Lower leg skin (tissue), 3 donors: ENCODE measurements around the gene SYT6.

Source experiments
- CTCF ChIP-seq, 3 donors: fragments of 450-650 bp; IDR thresholded peaks; one replicate each; pipeline ENCODE4 v1.5.1; 2016; ENCODE audit warnings: antibody characterized with exemption in 3 of 3, mild to moderate bottlenecking in 3 of 3, moderate library complexity in 2 of 3
- POLR2A ChIP-seq, 2 donors: fragments of 450-650 bp; IDR thresholded peaks; one replicate each; pipeline ENCODE4 v1.6.1; 2016 to 2017; ENCODE audit warnings: antibody characterized with exemption in 2 of 2, mild to moderate bottlenecking in 1 of 2, moderate library complexity in 1 of 2

- TF ChIP-seq CTCF (IDR thresholded peaks at IDR 0.05) (no peak), POLR2A (IDR thresholded peaks at IDR 0.05) (no peak)
These were observed 22.0 kb downstream of the SYT6 start for GRCh38 chr1:114131526-114132220.
